SK-N-SH (cell line): Measurements from ENCODE around the gene KDM4C. TPM values are rescaled to one million over a fixed set of nuclear protein-coding genes. Genes with fewer than 3 reads are reported as not detected.
A peak's percentile ranks its signal among the peaks of the same experiment; 100 is the strongest.

ENCODE experiments used
- CTCF ChIA-PET: fragments of 300-600, 350-600 bp; formaldehyde crosslinking; extraction: SDS; loops from one replicate; lab custom pipeline; 2021; lab: Yijun Ruan, JAX
- POLR2A ChIA-PET: fragments of 350-600 bp; sonication (Branson Sonifier 250); formaldehyde crosslinking; extraction: SDS; loops from one replicate; lab custom pipeline; 2020; ENCODE audit warnings: antibody characterized with exemption, inconsistent platforms; lab: Yijun Ruan, JAX
- DNase-seq: peaks from one replicate; pipeline ENCODE4 v3.0.0; 2012
- H2AFZ ChIP-seq: fragments of 200-600 bp; sonication (generic); 2 replicates; pipeline ENCODE4 v1.8.1; 2016; ENCODE audit warnings: antibody characterized with exemption, mild to moderate bottlenecking, low read depth
- H3F3A ChIP-seq: fragments of 200-600 bp; sonication (generic); replicated peaks from 2 replicates; pipeline ENCODE3; 2016; ENCODE audit warnings: antibody characterized with exemption, mild to moderate bottlenecking; ENCODE audit not compliant: insufficient read depth
- H3K27ac ChIP-seq, 2 experiments: fragments of 200-500 bp in 1 of 2; fragments of 200-600 bp in 1 of 2; sonication (Bioruptor generic) in 1 of 2; sonication (generic), shearing (Covaris generic) in 1 of 2; 2 replicates each; pipeline versions ENCODE4 v1.5.1 to v1.6.1; 2014 to 2016; ENCODE audit warnings: low read depth in 2 of 2, inconsistent platforms in 1 of 2, low read length in 1 of 2, mild to moderate bottlenecking in 1 of 2, mixed read lengths in 1 of 2
- H3K27me3 ChIP-seq: fragments of 200-600 bp; sonication (generic), shearing (Covaris generic); 2 replicates; pipeline ENCODE4 v1.6.1; 2016; ENCODE audit warnings: mixed run types; ENCODE audit not compliant: insufficient read depth
- H3K36me3 ChIP-seq, 2 experiments: fragments of 200-500 bp in 1 of 2; fragments of 200-600 bp in 1 of 2; sonication (Bioruptor generic) in 1 of 2; sonication (generic) in 1 of 2; replicated peaks in 1 of 2; 2 replicates each; pipeline versions ENCODE3 to v1.5.1; 2014 to 2016; ENCODE audit warnings: low read length in 1 of 2, mild to moderate bottlenecking in 1 of 2; ENCODE audit not compliant: insufficient read depth in 2 of 2, control insufficient read depth in 1 of 2
- H3K4me1 ChIP-seq, 2 experiments: fragments of 200-500 bp in 1 of 2; fragments of 200-600 bp in 1 of 2; sonication (Bioruptor generic) in 1 of 2; sonication (generic), shearing (Covaris generic) in 1 of 2; 2 replicates each; pipeline versions ENCODE4 v1.5.1 to v1.6.1; 2014 to 2016; ENCODE audit warnings: low read depth in 1 of 2, low read length in 1 of 2, mixed run types in 1 of 2; ENCODE audit not compliant: insufficient read depth in 2 of 2, control insufficient read depth in 1 of 2
- H3K4me2 ChIP-seq: fragments of 200-600 bp; sonication (generic), shearing (Covaris generic); 2 replicates; pipeline ENCODE4 v1.6.1; 2017; ENCODE audit warnings: mixed run types
- H3K4me3 ChIP-seq, 2 experiments: fragments of 200-500 bp in 1 of 2; fragments of 200-600 bp in 1 of 2; sonication (Bioruptor generic) in 1 of 2; sonication (generic), shearing (Covaris generic) in 1 of 2; 2 replicates each; pipeline versions ENCODE4 v1.5.1 to v1.8.1; 2014 to 2016; ENCODE audit warnings: low read depth in 2 of 2, inconsistent platforms in 1 of 2, low read length in 1 of 2, mild to moderate bottlenecking in 1 of 2, mixed read lengths in 1 of 2, moderate library complexity in 1 of 2
- H3K79me2 ChIP-seq: fragments of 200-600 bp; sonication (generic); 2 replicates; pipeline ENCODE4 v1.8.1; 2017; ENCODE audit warnings: mild to moderate bottlenecking; ENCODE audit not compliant: insufficient read depth
- H3K9ac ChIP-seq: fragments of 200-600 bp; sonication (generic); 2 replicates; pipeline ENCODE4 v1.6.1; 2017; ENCODE audit warnings: mixed run types
- H3K9me2 ChIP-seq: fragments of 200-600 bp; sonication (generic); 2 replicates; pipeline ENCODE4 v1.6.1; 2017; ENCODE audit warnings: mixed run types
- H3K9me3 ChIP-seq: fragments of 200-600 bp; sonication (generic); 2 replicates; pipeline ENCODE4 v1.6.1; 2017; ENCODE audit warnings: mixed run types, mild to moderate bottlenecking, moderate library complexity
- H4K20me1 ChIP-seq: fragments of 200-600 bp; sonication (generic); 2 replicates; pipeline ENCODE4 v1.6.1; 2017; ENCODE audit warnings: mild to moderate bottlenecking, mixed run types; ENCODE audit not compliant: insufficient read depth
- CHD2 ChIP-seq: fragments of 150-350 bp; IDR thresholded peaks from 2 replicates; pipeline ENCODE4 v1.6.1; 2018; ENCODE audit warnings: low read length; ENCODE audit not compliant: partially characterized antibody
- EP300 ChIP-seq, 2 experiments: IDR thresholded peaks; 2 replicates each; pipeline versions ENCODE4 v1.4.0 to v1.6.1; 2012; ENCODE audit warnings: borderline replicate concordance in 1 of 2, low read depth in 1 of 2, low read length in 1 of 2
- FOXM1 ChIP-seq: IDR thresholded peaks from 2 replicates; pipeline ENCODE4 v1.4.0; 2012; ENCODE audit warnings: low read depth, mild to moderate bottlenecking
- GABPA ChIP-seq: IDR thresholded peaks from 2 replicates; pipeline ENCODE4 v1.4.0; 2012; ENCODE audit warnings: low read depth, mild to moderate bottlenecking
- MEF2A ChIP-seq: IDR thresholded peaks from 2 replicates; pipeline ENCODE4 v1.4.0; 2012; ENCODE audit warnings: low read depth, borderline replicate concordance
- NRF1 ChIP-seq: IDR thresholded peaks from 2 replicates; pipeline ENCODE4 v1.6.1; 2012; ENCODE audit warnings: low read depth, mild to moderate bottlenecking, low read length
- POLR2AphosphoS5 ChIP-seq: IDR thresholded peaks from 2 replicates; pipeline ENCODE4 v1.6.1; 2012; ENCODE audit warnings: low read depth, low read length
- RAD21 ChIP-seq: IDR thresholded peaks from 2 replicates; pipeline ENCODE4 v1.6.1; 2012; ENCODE audit warnings: mild to moderate bottlenecking, low read length
- RCOR1 ChIP-seq: fragments of 150-350 bp; IDR thresholded peaks from 2 replicates; pipeline ENCODE4 v1.6.1; 2017; ENCODE audit warnings: antibody characterized with exemption, low read length
- RFX5 ChIP-seq: IDR thresholded peaks from 2 replicates; pipeline ENCODE4 v1.6.1; 2012; ENCODE audit warnings: mild to moderate bottlenecking, improper control_type of control experiment, low read length
- SMC3 ChIP-seq: IDR thresholded peaks from 2 replicates; pipeline ENCODE4 v1.6.1; 2012; ENCODE audit warnings: low read depth, low read length, improper control_type of control experiment
- TAF1 ChIP-seq: IDR thresholded peaks from 2 replicates; pipeline ENCODE4 v1.6.1; 2012; ENCODE audit warnings: low read depth, mild to moderate bottlenecking, low read length, moderate library complexity, borderline replicate concordance
- WGBS: methylation state at CpG from one replicate; pipeline ENCODE4 v1.1.6; 2017; ENCODE audit warnings: low lambda C conversion rate; 5-methylcytosine and 5-hydroxymethylcytosine counted together
- polyA plus RNA-seq, 3 experiments: library from polyadenylated mRNA; depleted of rRNA; stranded (reverse); fragments of >200 nt; gene quantifications; 2 replicates each; pipeline ENCODE4 v1.2.3, GENCODE V29; 2012
- TF ChIP-seq, protein P1 (sequence below): IDR thresholded peaks from 2 replicates; pipeline ENCODE4 v1.4.0; 2012; ENCODE audit warnings: low read depth
- TF ChIP-seq, protein P2 (sequence below): fragments of 200-600 bp; sonication (generic); IDR thresholded peaks from 2 replicates; pipeline ENCODE4 v1.6.1; 2017; ENCODE audit warnings: antibody characterized with exemption, mild to moderate bottlenecking, moderate library complexity
- TF ChIP-seq, protein P3 (sequence below): IDR thresholded peaks from 2 replicates; pipeline ENCODE4 v1.4.0; 2012; ENCODE audit warnings: low read depth, borderline replicate concordance

KDM4C gene
- polyA plus RNA-seq, 1 of the 3 experiments (the other 2 are of a cell fraction) = 9.4 TPM

DNA sequence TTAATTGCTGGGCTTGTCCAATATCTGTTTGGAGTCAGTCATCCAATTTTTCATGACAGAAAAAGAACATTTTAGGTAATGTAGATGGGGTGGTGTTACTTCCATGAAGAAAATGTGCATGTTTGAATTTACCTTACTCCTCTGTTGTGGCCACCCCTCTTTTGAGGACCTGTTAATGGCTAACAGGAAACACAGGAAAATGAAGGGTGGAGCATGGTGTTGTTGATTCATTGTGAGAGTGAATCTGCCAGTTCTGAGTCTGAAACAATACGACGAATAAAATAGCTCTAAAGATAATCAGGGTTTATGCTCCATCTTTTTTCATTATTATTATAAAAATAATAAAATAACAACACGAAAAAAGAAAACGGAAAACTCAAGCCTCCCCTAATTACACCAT, 335.3 kb downstream of the KDM4C start:
- Histone ChIP-seq H2AFZ (no peak overlapping the region), H3K27ac (no peak overlapping the region), H3K4me1 (peaks cover 0 to 2% of the 10 kb centered on the region in 2 experiments; a peak in 2 of 4 replicates), H3K9me2 (no peaks in the 10 kb centered on the region), H3K9ac (no peak overlapping the region), H3K4me3 (no peak overlapping the region), H3F3A (no peaks in the 10 kb centered on the region), H3K4me2 (no peak overlapping the region), H4K20me1 (no peaks in the 10 kb centered on the region), H3K36me3 (no peaks in the 10 kb centered on the region), H3K27me3 (no peaks in the 10 kb centered on the region), H3K9me3 (no peaks in the 10 kb centered on the region), H3K79me2 (no peaks in the 10 kb centered on the region)
- POLR2A ChIA-PET = no interaction called here
- CTCF ChIA-PET = no interaction called here
- TF ChIP-seq, protein P1, sequence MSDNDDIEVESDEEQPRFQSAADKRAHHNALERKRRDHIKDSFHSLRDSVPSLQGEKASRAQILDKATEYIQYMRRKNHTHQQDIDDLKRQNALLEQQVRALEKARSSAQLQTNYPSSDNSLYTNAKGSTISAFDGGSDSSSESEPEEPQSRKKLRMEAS = no peak
- TF ChIP-seq NRF1 = no peak
- TF ChIP-seq EP300 (IDR thresholded peaks at IDR 0.05; ENCODE audit: borderline replicate concordance in 1 of 2, low read depth in 1 of 2, low read length in 1 of 2) = no peak
- TF ChIP-seq MEF2A = no peak
- DNase-seq = no peak
- WGBS = 89% methylated on average over 4 of the region's 4 CpGs

DNA sequence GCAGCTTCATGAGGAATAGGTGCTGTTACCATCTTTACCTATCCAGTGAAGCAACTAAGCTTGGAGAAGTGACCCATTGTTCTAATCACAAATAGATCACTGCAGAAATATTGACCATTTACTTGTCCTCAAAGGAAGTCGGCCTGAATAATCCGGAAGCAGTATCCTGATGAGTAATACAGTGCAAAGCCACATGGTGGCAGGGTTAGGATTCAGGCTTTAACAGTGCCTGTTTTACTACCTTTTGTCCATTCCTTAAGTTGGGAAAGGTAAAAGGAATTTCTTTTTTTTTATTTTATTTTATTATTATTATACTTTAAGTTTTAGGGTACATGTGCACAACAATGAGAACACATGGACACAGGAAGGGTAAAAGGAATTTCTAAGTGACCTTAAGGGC, 336.3 kb downstream of the KDM4C start:
- Histone ChIP-seq H3K4me3 (no peak overlapping the region), H3K4me1 (no peaks in the 10 kb centered on the region; a peak in 1 of 4 replicates), H3K9ac (no peak overlapping the region), H3K9me2 (no peaks in the 10 kb centered on the region), H3K4me2 (no peak overlapping the region), H3F3A (no peaks in the 10 kb centered on the region), H3K79me2 (no peaks in the 10 kb centered on the region), H3K27ac (no peak overlapping the region), H3K27me3 (no peaks in the 10 kb centered on the region), H2AFZ (no peak overlapping the region), H4K20me1 (no peaks in the 10 kb centered on the region), H3K9me3 (no peaks in the 10 kb centered on the region), H3K36me3 (no peaks in the 10 kb centered on the region)
- peak; percentile 50 for TF ChIP-seq SMC3
- TF ChIP-seq CHD2 = no peak
- TF ChIP-seq, protein P2, sequence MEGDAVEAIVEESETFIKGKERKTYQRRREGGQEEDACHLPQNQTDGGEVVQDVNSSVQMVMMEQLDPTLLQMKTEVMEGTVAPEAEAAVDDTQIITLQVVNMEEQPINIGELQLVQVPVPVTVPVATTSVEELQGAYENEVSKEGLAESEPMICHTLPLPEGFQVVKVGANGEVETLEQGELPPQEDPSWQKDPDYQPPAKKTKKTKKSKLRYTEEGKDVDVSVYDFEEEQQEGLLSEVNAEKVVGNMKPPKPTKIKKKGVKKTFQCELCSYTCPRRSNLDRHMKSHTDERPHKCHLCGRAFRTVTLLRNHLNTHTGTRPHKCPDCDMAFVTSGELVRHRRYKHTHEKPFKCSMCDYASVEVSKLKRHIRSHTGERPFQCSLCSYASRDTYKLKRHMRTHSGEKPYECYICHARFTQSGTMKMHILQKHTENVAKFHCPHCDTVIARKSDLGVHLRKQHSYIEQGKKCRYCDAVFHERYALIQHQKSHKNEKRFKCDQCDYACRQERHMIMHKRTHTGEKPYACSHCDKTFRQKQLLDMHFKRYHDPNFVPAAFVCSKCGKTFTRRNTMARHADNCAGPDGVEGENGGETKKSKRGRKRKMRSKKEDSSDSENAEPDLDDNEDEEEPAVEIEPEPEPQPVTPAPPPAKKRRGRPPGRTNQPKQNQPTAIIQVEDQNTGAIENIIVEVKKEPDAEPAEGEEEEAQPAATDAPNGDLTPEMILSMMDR = peak; percentile 45
- peak; percentile 69 for TF ChIP-seq RAD21
- ChIA-PET POLR2A (no interaction called here), CTCF (interaction anchor here (0.7 to 1.5 kb wide), 4 partner anchors 41 to 185 kb away, joined by 3 to 6 read pairs (median 4); no protein-coding TSS in a partner anchor)
- WGBS = 92% methylated on average over 2 of the region's 2 CpGs
- DNase-seq = peak; percentile 17

DNA sequence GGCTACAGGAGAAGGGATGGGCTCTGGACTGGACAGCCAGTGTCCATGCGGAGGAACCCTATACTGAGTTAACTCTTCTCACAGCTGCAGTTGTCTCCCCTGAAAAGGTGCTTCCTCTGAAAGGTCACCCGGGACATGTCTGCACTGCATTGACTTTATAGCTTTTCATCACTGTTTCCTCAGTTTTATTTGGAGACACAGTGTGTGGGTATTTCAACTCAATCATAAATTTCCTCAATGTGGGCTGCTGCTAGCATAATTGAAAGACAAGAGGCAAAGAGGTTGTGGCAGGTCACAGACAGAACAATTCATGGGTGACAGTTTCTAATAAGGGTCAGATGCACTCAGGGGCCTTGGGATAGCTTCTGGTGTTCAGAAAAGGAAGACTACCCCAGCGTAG, 336.8 kb downstream of the KDM4C start:
- Histone ChIP-seq H3K4me2 (no peak overlapping the region), H3F3A (no peaks in the 10 kb centered on the region)
- TF ChIP-seq, protein P2 = no peak
- TF ChIP-seq, protein P3, sequence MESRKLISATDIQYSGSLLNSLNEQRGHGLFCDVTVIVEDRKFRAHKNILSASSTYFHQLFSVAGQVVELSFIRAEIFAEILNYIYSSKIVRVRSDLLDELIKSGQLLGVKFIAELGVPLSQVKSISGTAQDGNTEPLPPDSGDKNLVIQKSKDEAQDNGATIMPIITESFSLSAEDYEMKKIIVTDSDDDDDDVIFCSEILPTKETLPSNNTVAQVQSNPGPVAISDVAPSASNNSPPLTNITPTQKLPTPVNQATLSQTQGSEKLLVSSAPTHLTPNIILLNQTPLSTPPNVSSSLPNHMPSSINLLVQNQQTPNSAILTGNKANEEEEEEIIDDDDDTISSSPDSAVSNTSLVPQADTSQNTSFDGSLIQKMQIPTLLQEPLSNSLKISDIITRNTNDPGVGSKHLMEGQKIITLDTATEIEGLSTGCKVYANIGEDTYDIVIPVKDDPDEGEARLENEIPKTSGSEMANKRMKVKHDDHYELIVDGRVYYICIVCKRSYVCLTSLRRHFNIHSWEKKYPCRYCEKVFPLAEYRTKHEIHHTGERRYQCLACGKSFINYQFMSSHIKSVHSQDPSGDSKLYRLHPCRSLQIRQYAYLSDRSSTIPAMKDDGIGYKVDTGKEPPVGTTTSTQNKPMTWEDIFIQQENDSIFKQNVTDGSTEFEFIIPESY = no peak
- no peak for TF ChIP-seq RFX5
- no peak for TF ChIP-seq CHD2
- TF ChIP-seq FOXM1 = no peak
- no peak for TF ChIP-seq TAF1
- TF ChIP-seq POLR2AphosphoS5 = no peak
- no peak for TF ChIP-seq NRF1
- TF ChIP-seq RCOR1 = no peak
- no peak for TF ChIP-seq GABPA

More for the DNA sequence above, 336.8 kb downstream of the KDM4C start:
- H3K27me3 ChIP-seq = no peaks in the 10 kb centered on the region
- H3K27ac ChIP-seq = no peak overlapping the region
- H3K79me2 ChIP-seq = no peaks in the 10 kb centered on the region
- H3K4me1 ChIP-seq = no peaks in the 10 kb centered on the region; a peak in 1 of 4 replicates
- H3K36me3 ChIP-seq = no peaks in the 10 kb centered on the region
- ChIA-PET POLR2A (no interaction called here), CTCF (interaction anchor here (1.0 to 1.5 kb wide), 4 partner anchors 17 to 267 kb away, joined by 3 to 6 read pairs (median 4); no protein-coding TSS in a partner anchor)
- H3K9me3 ChIP-seq = no peaks in the 10 kb centered on the region
- no peak overlapping the region for H3K4me3 ChIP-seq
- 97% methylated on average over 3 of the region's 3 CpGs for WGBS
- H3K9ac ChIP-seq = no peak overlapping the region
- H2AFZ ChIP-seq = no peak overlapping the region
- H3K9me2 ChIP-seq = no peaks in the 10 kb centered on the region
- no peak for DNase-seq
- H4K20me1 ChIP-seq = no peaks in the 10 kb centered on the region
